DOHH2 (cell line): ENCODE measurements around the gene CXorf38.

Experiments
- CTCF ChIP-seq: fragments of 200-600 bp; sonication (generic); IDR thresholded peaks from one replicate; pipeline ENCODE4 v1.5.1; 2014; ENCODE audit warnings: antibody characterized with exemption, mild to moderate bottlenecking, low read depth, low read length; ENCODE audit not compliant: poor library complexity, severe bottlenecking
- EZH2phosphoT487 ChIP-seq: fragments of 200-600 bp; sonication (generic); IDR thresholded peaks from 2 replicates; pipeline ENCODE4 v1.6.1; 2017; ENCODE audit warnings: borderline replicate concordance, mild to moderate bottlenecking, antibody characterized with exemption, low read length, moderate library complexity, mixed read lengths

GRCh38 chrX:40694802-40695201 lies 47.4 kb upstream of the CXorf38 start:
- TF ChIP-seq CTCF (no peak), EZH2phosphoT487 (no peak)
